Astrocyte (in vitro differentiated cells and primary cell): ENCODE results near the gene SZRD1.

Source experiments
- EZH2 ChIP-seq: IDR thresholded peaks from 2 replicates; pipeline ENCODE4 v1.6.1; 2012; ENCODE audit warnings: mild to moderate bottlenecking, low read length, inconsistent platforms; ENCODE audit not compliant: insufficient read depth
- TF ChIP-seq, protein P1 (sequence below): IDR thresholded peaks from 2 replicates; pipeline ENCODE4 v1.5.1; 2011; ENCODE audit warnings: low read depth, mild to moderate bottlenecking, inconsistent platforms, low read length, moderate library complexity; ENCODE audit not compliant: insufficient read depth

DNA sequence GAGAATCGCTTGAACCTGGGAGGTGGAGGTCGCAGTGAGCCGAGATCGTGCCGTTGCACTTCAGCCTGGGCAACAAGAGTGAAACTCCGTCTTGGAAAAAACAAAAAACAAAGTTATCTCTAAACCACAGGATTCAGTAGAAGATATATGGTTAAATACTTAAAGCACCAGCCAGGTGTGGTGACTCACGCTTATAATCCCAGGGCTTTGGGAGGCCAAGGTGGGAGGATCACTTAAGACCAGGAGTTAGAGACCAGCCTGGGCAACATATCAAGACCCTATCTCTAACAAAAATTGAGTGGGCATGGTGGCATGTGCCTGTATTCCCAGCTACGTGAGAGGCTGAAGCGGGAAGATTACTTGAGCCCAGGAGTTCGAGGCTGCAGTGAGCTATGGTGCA lies 79.1 kb downstream of the SZRD1 start:
- TF ChIP-seq, protein P1, sequence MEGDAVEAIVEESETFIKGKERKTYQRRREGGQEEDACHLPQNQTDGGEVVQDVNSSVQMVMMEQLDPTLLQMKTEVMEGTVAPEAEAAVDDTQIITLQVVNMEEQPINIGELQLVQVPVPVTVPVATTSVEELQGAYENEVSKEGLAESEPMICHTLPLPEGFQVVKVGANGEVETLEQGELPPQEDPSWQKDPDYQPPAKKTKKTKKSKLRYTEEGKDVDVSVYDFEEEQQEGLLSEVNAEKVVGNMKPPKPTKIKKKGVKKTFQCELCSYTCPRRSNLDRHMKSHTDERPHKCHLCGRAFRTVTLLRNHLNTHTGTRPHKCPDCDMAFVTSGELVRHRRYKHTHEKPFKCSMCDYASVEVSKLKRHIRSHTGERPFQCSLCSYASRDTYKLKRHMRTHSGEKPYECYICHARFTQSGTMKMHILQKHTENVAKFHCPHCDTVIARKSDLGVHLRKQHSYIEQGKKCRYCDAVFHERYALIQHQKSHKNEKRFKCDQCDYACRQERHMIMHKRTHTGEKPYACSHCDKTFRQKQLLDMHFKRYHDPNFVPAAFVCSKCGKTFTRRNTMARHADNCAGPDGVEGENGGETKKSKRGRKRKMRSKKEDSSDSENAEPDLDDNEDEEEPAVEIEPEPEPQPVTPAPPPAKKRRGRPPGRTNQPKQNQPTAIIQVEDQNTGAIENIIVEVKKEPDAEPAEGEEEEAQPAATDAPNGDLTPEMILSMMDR: no peak
- no peak for TF ChIP-seq EZH2
